NB4 (cell line): Measurements from ENCODE around the gene KRT28.

Source experiments
- DNase-seq: peaks from one replicate; pipeline ENCODE4 v3.0.0; 2010; ENCODE audit warnings: low read depth
- H3K4me3 ChIP-seq: one replicate; pipeline ENCODE4 v1.5.1; 2011; ENCODE audit warnings: mild to moderate bottlenecking, low read depth, low read length, moderate library complexity
- CTCF ChIP-seq: IDR thresholded peaks from one replicate; pipeline ENCODE4 v1.5.1; 2012; ENCODE audit warnings: low read depth, low read length
- MYC ChIP-seq: IDR thresholded peaks from 2 replicates; pipeline ENCODE4 v1.6.1; 2011; ENCODE audit warnings: low read depth, low read length
- POLR2A ChIP-seq: IDR thresholded peaks from 2 replicates; pipeline ENCODE4 v1.6.1; 2011; ENCODE audit warnings: mild to moderate bottlenecking; ENCODE audit not compliant: insufficient read length; ENCODE audit errors: extremely low read depth
- TF ChIP-seq, protein P1 (sequence below): IDR thresholded peaks from 2 replicates; pipeline ENCODE4 v1.6.1; 2011; ENCODE audit warnings: low read depth, low read length

The KRT28 gene

GRCh38 chr17:40827746-40828453 lies 28.1 kb upstream of the KRT28 start:
- no peak for DNase-seq
- no peak for TF ChIP-seq POLR2A
- no peak overlapping the region for H3K4me3 ChIP-seq

DNA sequence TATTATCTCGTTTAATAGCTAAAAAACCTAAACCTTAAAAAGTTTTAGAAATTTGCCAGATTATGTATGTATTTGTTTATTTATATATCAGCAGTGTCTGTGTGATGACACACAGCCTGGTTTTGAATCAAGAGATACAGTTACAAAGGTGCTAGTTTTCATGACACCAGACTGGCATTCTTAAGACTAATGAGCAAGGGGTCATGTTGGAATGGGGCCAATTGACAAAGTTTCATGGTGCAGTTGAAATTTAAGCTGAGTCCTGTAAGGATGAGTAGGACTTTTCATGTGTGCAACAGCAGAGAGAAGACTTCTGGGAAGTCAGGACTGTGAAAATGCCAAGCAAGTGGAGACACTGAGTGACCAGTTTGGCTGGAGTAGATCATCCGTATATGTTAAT lies 25.8 kb upstream of the KRT28 start:
- TF ChIP-seq POLR2A (no peak), MYC (no peak), CTCF (no peak)
- TF ChIP-seq, protein P1, sequence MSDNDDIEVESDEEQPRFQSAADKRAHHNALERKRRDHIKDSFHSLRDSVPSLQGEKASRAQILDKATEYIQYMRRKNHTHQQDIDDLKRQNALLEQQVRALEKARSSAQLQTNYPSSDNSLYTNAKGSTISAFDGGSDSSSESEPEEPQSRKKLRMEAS = no peak
- H3K4me3 ChIP-seq = no peak overlapping the region
- no peak for DNase-seq

DNA sequence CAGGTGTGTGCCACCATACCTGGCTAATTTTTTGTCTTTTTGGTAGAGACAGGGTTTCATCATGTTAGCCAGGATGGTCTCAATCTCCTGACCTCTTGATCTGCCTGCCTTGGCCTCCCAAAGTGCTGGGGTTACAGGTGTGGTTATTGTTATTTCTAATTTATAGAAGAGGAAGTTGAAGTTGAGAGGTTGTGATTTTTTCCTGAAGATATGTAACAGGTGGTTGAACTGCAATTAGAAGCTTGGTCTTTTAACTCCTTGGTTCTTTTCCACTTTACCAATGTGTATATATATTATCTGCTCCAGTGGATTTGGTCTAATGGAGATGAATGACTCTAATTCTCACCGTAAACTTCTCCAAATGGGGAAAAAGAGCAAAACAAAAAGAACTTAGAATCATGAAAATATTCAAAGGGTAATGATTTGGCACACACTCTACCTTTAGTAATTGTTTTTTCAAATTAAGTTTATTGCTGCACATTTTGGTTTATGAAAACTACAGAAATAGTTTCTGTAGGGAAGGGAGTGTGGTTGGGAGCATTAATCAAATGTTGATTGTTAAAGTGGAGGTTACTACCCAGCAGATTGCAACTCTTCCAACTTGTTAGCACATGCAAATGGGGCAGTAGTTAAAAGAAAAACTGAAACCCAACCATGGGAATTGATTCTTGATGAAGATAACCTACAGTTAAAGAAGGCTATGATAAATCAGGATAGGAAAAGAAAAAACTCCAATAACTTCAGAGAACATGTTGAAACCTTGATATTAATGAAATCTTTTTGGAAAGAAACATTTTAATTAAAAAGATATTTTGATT lies 24.5 kb upstream of the KRT28 start:
- DNase-seq = no peak
- TF ChIP-seq, protein P1 = no peak
- TF ChIP-seq CTCF (no peak), POLR2A (no peak)
- H3K4me3 ChIP-seq = no peak overlapping the region

GRCh38 chr17:40822132-40822812 lies 22.5 kb upstream of the KRT28 start, which contains the start of gene KRT10:
Gene KRT10 (minus strand): TSS chr17:40822614. CDS start chr17:40822585, 29 bp downstream.
- no peak for DNase-seq
- no peak within 1 kb of the TSS for H3K4me3 ChIP-seq
- no peak for TF ChIP-seq CTCF
- TF ChIP-seq, protein P1 = no peak
- no peak for TF ChIP-seq POLR2A
- no peak for TF ChIP-seq MYC

DNA sequence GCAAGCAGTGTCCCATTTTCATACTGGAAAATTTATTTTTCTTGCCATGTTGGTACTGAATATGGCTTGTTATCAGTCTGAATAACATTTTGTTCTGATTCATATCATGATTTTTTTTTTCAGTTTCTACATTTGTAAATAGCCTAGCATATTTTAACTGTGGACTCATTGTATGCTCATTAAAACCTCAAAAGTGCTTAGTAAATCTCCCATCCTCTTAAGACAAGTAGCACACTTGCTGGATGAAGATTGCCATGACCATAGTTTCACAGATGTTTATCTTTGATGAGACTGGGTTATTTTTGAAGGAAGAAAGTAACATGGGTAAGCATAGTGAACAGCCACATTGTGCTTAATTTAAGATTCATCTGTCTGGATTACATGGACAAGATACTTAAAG lies 21.8 kb upstream of the KRT28 start:
- no peak for DNase-seq
- TF ChIP-seq POLR2A (no peak), CTCF (no peak), MYC (no peak)
- TF ChIP-seq, protein P1 = no peak
- H3K4me3 ChIP-seq = no peak overlapping the region

GRCh38 chr17:40820228-40820838 lies 20.6 kb upstream of the KRT28 start:
- no peak for DNase-seq
- no peak for TF ChIP-seq MYC
- TF ChIP-seq POLR2A = no peak
- TF ChIP-seq, protein P1 = no peak
- TF ChIP-seq CTCF = no peak
- no peak overlapping the region for H3K4me3 ChIP-seq
